Renal cortex interstitium (tissue), 11 donors: ENCODE data around the gene SIK3. TPM values are rescaled to one million over a fixed set of nuclear protein-coding genes. Genes with fewer than 3 reads are reported as not detected.

ENCODE experiments used
- DNase-seq, 11 donors: peaks; one replicate each; pipeline ENCODE4 v3.0.0-alpha.2; 2013; ENCODE audit warnings: low read depth in 9 of 11, low spot score in 4 of 11; ENCODE audit errors: extremely low read depth in 1 of 11
- polyA plus RNA-seq, 3 donors: library from polyadenylated mRNA; unstranded; fragments of 120-200 nt; gene quantifications; one replicate each; pipeline ENCODE4 v1.2.1, GENCODE V29; 2013; ENCODE audit not compliant: insufficient read length in 3 of 3

SIK3 gene
- polyA plus RNA-seq, 3 donors: 34.7 to 48.6 (median 36.1) TPM

- no peak for DNase-seq
Observed at GRCh38 chr11:116828632-116829524, 269.4 kb downstream of the SIK3 start.

- DNase-seq: no peak
Observed at GRCh38 chr11:116827461-116827860, 270.8 kb downstream of the SIK3 start.

GRCh38 chr11:116826751-116827431 lies 271.3 kb downstream of the SIK3 start:
- no peak for DNase-seq

- DNase-seq: no peak
Observed at GRCh38 chr11:116825854-116826750, 272.1 kb downstream of the SIK3 start.

- no peak for DNase-seq
Observed at GRCh38 chr11:116825434-116825833, 272.8 kb downstream of the SIK3 start.

DNA sequence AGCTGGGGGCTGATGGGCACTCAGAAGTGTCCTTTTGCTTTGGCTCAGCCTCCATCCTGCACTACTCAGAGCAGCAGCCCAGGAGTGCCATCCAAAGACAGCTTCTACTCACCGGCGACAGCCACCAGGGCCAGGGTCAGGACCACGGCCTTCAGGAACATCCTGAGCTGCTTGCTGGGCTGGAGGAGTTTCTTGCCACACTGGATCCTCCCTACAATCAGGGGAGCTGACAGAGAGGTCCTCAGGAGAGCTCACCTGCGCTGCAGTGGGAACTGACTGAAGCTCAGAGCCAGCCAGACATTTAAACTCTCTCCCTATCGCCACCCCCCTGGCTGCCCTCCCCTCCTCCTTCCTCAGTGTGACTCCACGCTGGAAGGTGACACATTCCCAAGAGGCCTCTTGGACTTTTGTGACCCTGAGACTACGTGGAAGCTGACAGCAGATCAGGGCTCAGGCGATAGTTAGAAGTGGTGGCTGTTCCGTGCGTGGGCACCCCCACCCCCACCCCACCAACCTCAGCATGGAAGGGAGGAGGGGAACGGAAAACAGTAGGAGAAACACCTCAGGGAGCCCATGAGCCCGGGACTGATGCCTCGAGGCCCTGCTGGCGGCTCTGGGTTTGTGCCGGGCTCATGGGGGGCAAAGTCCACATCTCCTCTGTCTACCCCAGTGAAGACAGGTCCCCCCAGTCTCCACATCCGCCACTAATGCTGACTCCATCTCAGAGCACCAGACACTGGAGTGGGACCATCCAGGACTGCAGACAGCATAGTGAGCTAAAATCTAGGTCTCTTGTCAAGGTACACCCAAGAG lies 275.0 kb downstream of the SIK3 start, which contains the start of gene APOA4:
Gene APOA4 (minus strand): TSS at position 274 of the 813 bp plus-strand sequence. CDS start 113 bp downstream, at position 161.
- DNase-seq: no peak

DNA sequence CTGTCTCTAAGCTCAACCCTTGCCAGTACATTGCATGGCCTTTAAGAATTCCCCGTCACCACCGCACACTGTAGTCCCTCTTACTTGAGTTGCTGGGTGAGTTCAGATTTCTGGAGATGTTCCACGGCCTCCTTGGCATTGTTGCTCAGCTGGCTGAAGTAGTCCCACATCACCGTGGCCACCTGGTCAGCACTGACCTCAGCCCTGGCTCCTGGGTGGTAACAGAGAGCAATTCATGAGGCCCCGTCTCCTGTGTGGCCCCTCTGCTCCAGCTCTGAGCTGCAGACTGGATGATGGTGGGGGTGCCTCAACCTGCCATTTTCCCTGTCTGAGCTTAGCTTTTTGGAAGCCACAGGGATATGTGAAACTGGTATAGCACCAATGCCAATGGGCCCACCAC lies 275.7 kb downstream of the SIK3 start:
- no peak for DNase-seq

DNA sequence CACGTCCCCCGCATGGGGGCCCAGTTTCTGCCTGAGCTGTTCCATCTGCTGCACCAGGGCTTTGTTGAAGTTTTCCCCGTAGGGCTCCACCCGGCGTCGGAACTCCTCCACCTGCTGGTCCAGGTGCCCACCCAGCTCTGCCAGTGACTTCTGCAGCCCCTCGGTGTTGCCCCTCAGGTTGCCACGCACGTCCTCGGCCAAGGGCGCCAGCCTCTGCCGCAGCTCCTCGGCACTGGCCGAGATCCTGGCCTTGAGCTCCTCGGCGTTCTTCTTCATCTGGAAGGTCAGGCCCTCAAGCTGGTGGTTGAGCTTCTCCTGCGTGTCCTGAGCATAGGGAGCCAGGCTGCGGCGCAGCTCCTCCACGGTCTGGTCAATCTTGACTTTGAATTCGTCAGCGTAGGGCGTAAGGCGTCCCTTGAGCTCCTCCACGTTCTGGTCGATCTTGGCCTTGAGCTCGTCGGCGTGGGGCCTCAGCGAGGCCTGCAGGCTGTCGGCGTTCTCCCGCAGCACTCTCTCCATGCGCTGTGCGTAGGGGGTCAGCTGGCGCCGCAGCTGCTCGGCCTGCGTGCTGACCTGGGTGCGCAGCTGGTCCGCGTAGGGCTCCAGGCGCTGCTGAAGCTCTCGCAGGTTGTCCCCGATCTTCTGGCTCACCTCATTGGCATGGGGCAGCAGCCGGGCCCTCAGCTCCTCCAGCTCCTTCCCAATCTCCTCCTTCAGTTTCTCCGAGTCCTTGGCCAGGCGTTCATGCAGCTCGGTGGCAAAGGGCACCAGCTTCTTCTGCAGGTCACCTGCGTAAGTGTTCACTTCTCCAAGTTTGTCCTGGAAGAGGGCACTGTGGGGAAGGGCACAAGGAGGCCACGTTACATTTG lies 276.9 kb downstream of the SIK3 start:
- no peak for DNase-seq

DNA sequence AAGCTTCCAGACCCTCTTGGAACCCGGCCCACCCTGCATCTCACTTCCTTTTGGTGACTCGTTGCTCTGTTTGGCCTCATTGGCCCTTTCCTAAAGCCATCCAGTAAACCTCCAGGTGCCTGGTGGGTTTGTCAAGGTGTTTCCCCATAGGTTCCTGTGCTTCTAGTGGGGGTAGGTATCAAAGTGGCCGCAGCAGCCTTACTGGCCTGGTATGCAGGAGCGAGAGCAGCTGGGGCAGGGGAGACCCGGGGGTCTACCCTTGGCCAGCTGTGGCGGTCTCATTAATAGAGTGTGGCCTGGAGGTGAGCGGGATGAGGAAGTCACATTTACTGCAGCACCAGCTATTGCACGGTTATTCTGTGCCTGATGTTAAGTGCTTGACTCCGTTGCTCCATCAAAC lies 279.2 kb downstream of the SIK3 start:
- no peak for DNase-seq

DNA sequence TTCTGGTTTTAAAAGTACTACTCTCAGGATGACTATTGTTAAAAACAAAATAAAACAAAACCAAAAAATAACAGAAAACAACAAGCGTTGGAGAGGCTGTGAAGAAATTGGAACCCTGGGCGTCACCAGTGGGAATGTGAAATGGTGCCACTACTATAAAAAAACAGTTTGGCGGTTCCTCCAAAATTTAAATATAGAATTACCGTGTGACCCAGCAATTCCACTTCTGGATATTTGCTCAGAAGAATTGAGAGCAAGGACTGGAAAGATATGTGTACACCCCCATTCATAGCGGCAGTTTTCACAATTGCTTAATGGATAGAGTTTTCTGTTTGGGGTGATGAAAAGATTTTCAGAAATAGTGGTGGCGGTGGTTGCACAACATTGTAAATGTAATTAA lies 283.7 kb downstream of the SIK3 start:
- no peak for DNase-seq

- DNase-seq: no peak
Observed at GRCh38 chr11:116813781-116814471, 284.3 kb downstream of the SIK3 start.

DNA sequence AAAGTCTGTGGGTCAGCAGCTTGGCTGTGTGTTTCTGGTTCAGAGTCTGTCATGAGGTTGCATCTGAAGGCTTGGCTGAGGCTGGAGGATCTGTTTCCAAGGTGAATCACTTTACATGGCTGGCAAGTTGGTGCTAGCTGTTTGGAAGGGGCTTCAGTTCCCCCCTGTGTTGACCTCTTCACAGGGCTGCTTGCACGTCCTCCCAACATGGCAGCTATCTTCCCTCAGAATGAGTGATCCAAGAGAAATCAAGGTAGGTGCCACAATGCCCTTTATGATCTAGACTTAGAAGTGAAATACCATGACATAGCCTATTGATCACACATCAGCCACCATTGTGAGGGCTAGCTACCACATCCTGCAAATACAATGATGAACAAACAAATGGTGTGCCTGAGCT lies 285.1 kb downstream of the SIK3 start:
- DNase-seq: no peak

DNA sequence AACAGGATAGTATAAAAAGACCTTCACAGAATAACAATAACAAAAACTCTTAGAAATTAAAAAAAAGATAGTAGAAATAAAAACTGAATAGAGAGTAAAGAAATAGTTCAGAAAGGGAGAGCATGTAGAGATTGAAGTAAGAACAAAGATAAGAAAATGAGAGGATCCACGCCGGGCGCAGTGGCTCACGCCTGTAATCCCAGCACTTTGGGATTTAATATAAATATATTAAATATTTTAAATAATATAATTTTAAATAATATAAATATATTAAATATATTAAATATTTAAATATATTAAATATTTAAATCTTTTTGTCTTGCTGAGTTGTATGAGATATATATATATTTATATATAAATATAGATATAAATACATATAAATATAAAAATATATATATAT lies 286.1 kb downstream of the SIK3 start:
- no peak for DNase-seq

DNA sequence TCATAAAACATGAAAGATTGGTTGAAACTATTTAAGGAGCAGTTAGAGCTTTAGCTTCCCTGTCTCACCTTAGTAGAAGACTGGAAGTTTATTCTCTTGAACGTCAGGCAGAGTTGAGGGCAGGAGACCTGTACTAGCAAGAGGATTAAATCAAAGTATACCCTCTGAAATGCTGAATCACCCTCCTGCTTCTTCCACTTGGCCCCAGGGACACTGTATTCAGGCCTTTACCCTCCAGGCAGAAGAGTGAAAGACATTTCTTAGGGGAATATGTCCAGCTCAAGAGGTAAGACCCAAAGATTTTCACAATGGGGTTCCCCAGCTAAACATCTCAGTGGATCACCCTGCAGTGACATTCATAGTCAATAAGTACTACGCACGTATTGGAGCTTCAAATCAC lies 287.0 kb downstream of the SIK3 start:
- DNase-seq: no peak

- no peak for DNase-seq
Observed at GRCh38 chr11:116808262-116809175, 289.7 kb downstream of the SIK3 start.

DNA sequence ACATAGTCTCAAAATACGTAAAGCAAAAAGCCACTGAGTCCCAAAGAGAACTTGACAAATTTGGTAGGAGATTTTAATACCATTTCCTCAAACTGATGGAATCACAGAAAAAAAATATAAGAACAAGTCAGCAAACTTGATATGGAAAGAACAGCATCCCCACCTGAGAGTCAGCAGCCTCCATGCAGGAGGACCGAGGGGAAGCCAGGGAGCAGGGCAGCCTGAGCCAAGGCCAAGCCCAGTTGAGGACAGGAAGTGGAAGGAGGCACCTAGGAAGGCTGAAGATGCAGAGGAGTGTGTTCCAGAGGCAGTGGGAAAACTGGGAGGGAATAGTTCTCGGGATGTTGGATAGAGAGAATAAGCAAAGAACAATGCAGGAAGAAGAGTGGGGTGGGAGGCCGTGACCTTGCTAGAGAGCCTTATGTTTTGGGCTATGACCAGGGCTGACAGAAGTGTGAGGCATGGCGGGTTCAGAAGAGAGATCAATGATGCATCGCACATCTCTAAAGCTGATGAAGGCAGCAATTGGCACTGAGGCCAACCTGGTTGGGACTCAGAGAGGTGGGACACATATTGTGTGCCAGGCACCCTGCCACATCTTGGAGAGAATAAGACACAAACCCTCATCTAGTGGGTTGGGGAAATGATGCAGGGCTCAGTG lies 290.5 kb downstream of the SIK3 start:
- no peak for DNase-seq
